Gastroesophageal sphincter (tissue), 3 donors: Measurements from ENCODE around the gene ZNF613.

ENCODE experiments used
- CTCF ChIP-seq, 4 experiments: fragments of 200-600 bp in 2 of 4; fragments of 450-650 bp in 2 of 4; sonication (generic) in 1 of 4; IDR thresholded peaks; one replicate each; pipeline ENCODE4 v1.5.1; 2017 to 2019; ENCODE audit warnings: antibody characterized with exemption in 4 of 4, mild to moderate bottlenecking in 2 of 4, moderate library complexity in 2 of 4
- POLR2A ChIP-seq, 2 donors: fragments of 450-650 bp; IDR thresholded peaks; one replicate each; pipeline ENCODE4 v1.6.1; 2017; ENCODE audit warnings: antibody characterized with exemption in 2 of 2, mild to moderate bottlenecking in 2 of 2, moderate library complexity in 1 of 2

GRCh38 chr19:51926784-51927741 lies at the start of gene ZNF613:
- TF ChIP-seq POLR2A (IDR thresholded peaks at IDR 0.05) (no peak), CTCF (IDR thresholded peaks at IDR 0.05) (peak in 2 of 4 experiments; percentile 4 to 51)
